Stimulated activated CD8-positive, alpha-beta memory T cell treated with anti-CD3 and anti-CD28 coated beads, Interleukin-4, amount 100 ng/mL, for 4 hours (primary cell): ENCODE data around the gene LRP1B.
"Not testable (repeated sequence)": the region's sequence is repeated elsewhere in the genome, so short reads cannot be mapped to it uniquely, and the experiment has no call there.

Experiments
- DNase-seq, 2 donors: peaks; one replicate each; pipeline ENCODE4 v3.0.0-alpha.2; 2020; ENCODE audit warnings: low read depth in 2 of 2, low spot score in 1 of 2

The LRP1B gene

GRCh38 chr2:140975237-140975636, 1155.6 kb downstream of the LRP1B start:
- DNase-seq = no peak

- no peak for DNase-seq
Measured at GRCh38 chr2:140972724-140973123, 1158.1 kb downstream of the LRP1B start.

GRCh38 chr2:140964324-140964723, 1166.5 kb downstream of the LRP1B start:
- not testable (repeated sequence) for DNase-seq

- DNase-seq = no peak
Measured at GRCh38 chr2:140949932-140950331, 1180.9 kb downstream of the LRP1B start.

GRCh38 chr2:140947236-140947635, 1183.6 kb downstream of the LRP1B start:
- no peak for DNase-seq

GRCh38 chr2:140943867-140944266, 1186.9 kb downstream of the LRP1B start:
- DNase-seq = no peak

- DNase-seq = no peak
Measured at GRCh38 chr2:140942284-140942683, 1188.5 kb downstream of the LRP1B start.

- DNase-seq = no peak
Measured at GRCh38 chr2:140929849-140930248, 1201.0 kb downstream of the LRP1B start.

GRCh38 chr2:140918426-140918825, 1212.4 kb downstream of the LRP1B start:
- DNase-seq = no peak

- DNase-seq = no peak
Measured at GRCh38 chr2:140916410-140916809, 1214.4 kb downstream of the LRP1B start.

- DNase-seq = no peak
Measured at GRCh38 chr2:140910683-140911082, 1220.1 kb downstream of the LRP1B start.

GRCh38 chr2:140905083-140905781, 1225.6 kb downstream of the LRP1B start:
- DNase-seq = no peak

- DNase-seq = no peak
Measured at GRCh38 chr2:140895378-140895777, 1235.4 kb downstream of the LRP1B start.

- no peak for DNase-seq
Measured at GRCh38 chr2:140893685-140894084, 1237.1 kb downstream of the LRP1B start.

- no peak for DNase-seq
Measured at GRCh38 chr2:140892911-140893637, 1237.7 kb downstream of the LRP1B start.

- no peak for DNase-seq
Measured at GRCh38 chr2:140892436-140892835, 1238.4 kb downstream of the LRP1B start.

- DNase-seq = no peak
Measured at GRCh38 chr2:140891614-140892212, 1239.1 kb downstream of the LRP1B start.

GRCh38 chr2:140882671-140883620, 1247.9 kb downstream of the LRP1B start:
- no peak for DNase-seq

GRCh38 chr2:140880573-140880972, 1250.2 kb downstream of the LRP1B start:
- DNase-seq = no peak

GRCh38 chr2:140876015-140876414, 1254.8 kb downstream of the LRP1B start:
- DNase-seq = no peak

GRCh38 chr2:140873915-140874531, 1256.8 kb downstream of the LRP1B start:
- no peak for DNase-seq
